HL-60 (cell line): ENCODE results near the gene MYG1.
A peak's percentile ranks its signal among the peaks of the same experiment; 100 is the strongest.

Experiments used
- DNase-seq, 2 experiments: peaks; one replicate each; pipeline ENCODE4 v3.0.0-alpha.2; 2010 to 2020; ENCODE audit warnings: low read depth in 1 of 2, low spot score in 1 of 2
- H3K27ac ChIP-seq: fragments of 250-450 bp; sonication (Bioruptor Pico); replicated peaks from 2 replicates; pipeline ENCODE4 v1.5.1; 2020; ENCODE audit warnings: mild to moderate bottlenecking, moderate library complexity
- H3K27me3 ChIP-seq: fragments of 250-450 bp; sonication (Bioruptor Pico); 2 replicates; pipeline ENCODE4 v1.5.1; 2021; ENCODE audit warnings: mild to moderate bottlenecking, moderate library complexity; ENCODE audit not compliant: insufficient read depth, poor library complexity, severe bottlenecking
- H3K4me3 ChIP-seq: replicated peaks from 2 replicates; pipeline ENCODE4 v1.5.1; 2011; ENCODE audit warnings: mild to moderate bottlenecking, control low read depth, low read length; ENCODE audit not compliant: insufficient read depth
- GABPA ChIP-seq: IDR thresholded peaks from 2 replicates; pipeline ENCODE4 v1.6.1; 2012; ENCODE audit warnings: low read depth
- POLR2AphosphoS5 ChIP-seq: IDR thresholded peaks from 2 replicates; pipeline ENCODE4 v1.6.1; 2012; ENCODE audit warnings: low read depth
- SPI1 ChIP-seq: IDR thresholded peaks from 2 replicates; pipeline ENCODE4 v1.6.1; 2012; ENCODE audit warnings: low read depth, mild to moderate bottlenecking, borderline replicate concordance
- TF ChIP-seq, protein P1 (sequence below): IDR thresholded peaks from one replicate; pipeline ENCODE4 v1.5.1; 2011; ENCODE audit warnings: low read length, control low read depth, inconsistent platforms; ENCODE audit not compliant: insufficient read depth
- TF ChIP-seq, protein P2 (sequence below): IDR thresholded peaks from 2 replicates; pipeline ENCODE4 v1.6.1; 2012; ENCODE audit warnings: low read depth; ENCODE audit not compliant: insufficient replicate concordance

The MYG1 gene

DNA sequence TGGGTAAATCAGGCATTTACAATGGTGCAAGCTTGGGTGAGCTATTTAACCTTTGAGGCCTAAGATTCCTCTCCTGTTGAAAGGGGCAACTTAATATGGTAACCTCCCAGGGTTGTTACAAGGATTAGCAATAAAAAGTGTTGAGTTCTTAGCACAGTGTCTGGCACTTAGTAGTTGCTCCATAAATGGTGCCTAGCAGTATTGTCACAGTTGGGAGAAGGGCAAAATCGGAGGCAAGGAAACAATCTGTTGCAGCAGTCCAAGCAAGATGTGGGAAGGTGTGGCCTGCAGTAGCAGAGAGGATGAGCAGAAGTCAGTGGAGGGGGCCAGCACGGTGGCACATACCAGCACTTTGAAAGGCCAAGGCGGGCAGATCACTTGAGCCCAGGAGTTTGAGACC is 44.0 kb downstream of the MYG1 start:
- DNase-seq = no peak
- Histone ChIP-seq H3K27ac (no peak overlapping the region), H3K27me3 (peaks cover 2% of the 10 kb centered on the region), H3K4me3 (no peak overlapping the region)
- TF ChIP-seq, protein P1, sequence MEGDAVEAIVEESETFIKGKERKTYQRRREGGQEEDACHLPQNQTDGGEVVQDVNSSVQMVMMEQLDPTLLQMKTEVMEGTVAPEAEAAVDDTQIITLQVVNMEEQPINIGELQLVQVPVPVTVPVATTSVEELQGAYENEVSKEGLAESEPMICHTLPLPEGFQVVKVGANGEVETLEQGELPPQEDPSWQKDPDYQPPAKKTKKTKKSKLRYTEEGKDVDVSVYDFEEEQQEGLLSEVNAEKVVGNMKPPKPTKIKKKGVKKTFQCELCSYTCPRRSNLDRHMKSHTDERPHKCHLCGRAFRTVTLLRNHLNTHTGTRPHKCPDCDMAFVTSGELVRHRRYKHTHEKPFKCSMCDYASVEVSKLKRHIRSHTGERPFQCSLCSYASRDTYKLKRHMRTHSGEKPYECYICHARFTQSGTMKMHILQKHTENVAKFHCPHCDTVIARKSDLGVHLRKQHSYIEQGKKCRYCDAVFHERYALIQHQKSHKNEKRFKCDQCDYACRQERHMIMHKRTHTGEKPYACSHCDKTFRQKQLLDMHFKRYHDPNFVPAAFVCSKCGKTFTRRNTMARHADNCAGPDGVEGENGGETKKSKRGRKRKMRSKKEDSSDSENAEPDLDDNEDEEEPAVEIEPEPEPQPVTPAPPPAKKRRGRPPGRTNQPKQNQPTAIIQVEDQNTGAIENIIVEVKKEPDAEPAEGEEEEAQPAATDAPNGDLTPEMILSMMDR = no peak
- TF ChIP-seq, protein P2, sequence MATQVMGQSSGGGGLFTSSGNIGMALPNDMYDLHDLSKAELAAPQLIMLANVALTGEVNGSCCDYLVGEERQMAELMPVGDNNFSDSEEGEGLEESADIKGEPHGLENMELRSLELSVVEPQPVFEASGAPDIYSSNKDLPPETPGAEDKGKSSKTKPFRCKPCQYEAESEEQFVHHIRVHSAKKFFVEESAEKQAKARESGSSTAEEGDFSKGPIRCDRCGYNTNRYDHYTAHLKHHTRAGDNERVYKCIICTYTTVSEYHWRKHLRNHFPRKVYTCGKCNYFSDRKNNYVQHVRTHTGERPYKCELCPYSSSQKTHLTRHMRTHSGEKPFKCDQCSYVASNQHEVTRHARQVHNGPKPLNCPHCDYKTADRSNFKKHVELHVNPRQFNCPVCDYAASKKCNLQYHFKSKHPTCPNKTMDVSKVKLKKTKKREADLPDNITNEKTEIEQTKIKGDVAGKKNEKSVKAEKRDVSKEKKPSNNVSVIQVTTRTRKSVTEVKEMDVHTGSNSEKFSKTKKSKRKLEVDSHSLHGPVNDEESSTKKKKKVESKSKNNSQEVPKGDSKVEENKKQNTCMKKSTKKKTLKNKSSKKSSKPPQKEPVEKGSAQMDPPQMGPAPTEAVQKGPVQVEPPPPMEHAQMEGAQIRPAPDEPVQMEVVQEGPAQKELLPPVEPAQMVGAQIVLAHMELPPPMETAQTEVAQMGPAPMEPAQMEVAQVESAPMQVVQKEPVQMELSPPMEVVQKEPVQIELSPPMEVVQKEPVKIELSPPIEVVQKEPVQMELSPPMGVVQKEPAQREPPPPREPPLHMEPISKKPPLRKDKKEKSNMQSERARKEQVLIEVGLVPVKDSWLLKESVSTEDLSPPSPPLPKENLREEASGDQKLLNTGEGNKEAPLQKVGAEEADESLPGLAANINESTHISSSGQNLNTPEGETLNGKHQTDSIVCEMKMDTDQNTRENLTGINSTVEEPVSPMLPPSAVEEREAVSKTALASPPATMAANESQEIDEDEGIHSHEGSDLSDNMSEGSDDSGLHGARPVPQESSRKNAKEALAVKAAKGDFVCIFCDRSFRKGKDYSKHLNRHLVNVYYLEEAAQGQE = no peak
- TF ChIP-seq POLR2AphosphoS5 (no peak), SPI1 (no peak), GABPA (no peak)

DNA sequence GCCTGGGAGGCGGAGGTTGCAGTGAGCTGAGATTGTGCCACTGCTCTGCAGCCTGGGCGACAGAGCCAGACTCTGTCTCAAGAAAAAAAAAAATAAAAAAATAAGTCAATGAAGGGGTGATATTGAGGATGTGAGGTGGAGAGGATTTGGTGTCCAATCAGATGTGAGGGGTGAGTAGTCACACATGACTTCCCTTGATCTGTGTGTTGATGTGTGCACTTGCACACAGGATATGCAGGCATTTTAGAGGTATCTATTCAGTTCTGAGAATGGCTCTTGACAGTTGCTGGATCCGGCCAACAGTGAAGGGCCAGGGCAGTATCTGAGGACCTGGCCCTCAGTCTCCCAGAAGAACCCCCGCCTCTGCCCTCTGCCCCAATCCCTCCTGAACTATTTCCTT is 44.5 kb downstream of the MYG1 start:
- no peak for DNase-seq
- Histone ChIP-seq H3K27me3 (no peaks in the 10 kb centered on the region), H3K4me3 (no peak overlapping the region), H3K27ac (no peak overlapping the region)
- TF ChIP-seq, protein P2 = no peak

DNA sequence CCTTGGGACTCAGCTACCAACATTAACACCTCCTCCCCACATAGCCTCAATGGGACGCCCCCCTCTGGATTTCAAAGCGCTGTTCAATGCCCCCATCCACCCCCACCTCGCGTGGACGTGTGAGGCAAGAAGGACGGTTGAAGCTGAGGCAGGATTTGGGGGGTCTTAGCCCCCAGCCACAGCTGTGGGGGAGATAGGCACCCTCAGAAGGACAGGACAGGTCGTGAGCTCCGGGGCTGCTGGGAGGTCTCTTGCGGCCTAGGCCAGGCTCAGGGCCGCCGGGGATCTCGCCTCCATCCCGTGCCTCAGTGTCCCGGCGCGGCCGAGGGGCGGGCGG is 45.0 kb downstream of the MYG1 start:
- DNase-seq = no peak
- TF ChIP-seq, protein P2 = no peak
- H3K4me3 ChIP-seq = peak overlapping the region; percentile 45
- H3K27me3 ChIP-seq = no peaks in the 10 kb centered on the region
- H3K27ac ChIP-seq = no peak overlapping the region

DNA sequence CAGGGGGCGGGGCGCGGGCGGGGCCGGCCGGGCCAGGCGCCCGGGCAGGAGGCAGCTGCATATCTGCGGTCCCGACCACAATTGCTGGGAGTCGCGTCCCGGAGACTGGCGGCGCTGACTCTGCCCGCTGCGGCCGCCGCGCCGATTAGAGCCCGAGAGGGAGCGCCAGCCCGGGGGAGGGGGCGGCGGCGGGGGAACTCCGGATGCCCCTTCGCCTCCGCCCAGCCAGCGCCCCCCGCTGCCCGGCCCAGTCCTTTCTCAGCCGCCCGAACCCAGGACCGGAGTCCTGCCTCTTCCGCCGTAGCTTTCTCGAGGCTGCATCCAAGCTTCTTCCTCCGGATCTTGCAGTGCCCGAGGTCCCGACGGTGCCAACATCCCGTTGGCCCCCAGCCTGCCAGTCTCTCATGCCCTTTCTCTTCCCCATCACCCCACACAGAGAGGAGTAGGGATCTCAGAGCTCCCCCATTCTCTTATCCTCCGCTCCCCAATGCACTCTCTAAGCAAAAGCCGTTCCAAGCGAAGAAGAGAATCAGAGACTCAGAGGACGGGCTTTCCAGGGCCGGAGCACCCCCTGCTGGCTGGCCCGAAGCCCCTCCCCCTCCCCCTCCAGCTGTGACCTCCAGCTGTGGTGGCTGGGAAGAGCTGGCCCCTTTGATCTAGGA is 45.5 kb downstream of the MYG1 start:
- DNase-seq = peak in 1 of 2 experiments; percentile 73
- no peaks in the 10 kb centered on the region for H3K27me3 ChIP-seq
- TF ChIP-seq, protein P1 = peak; percentile 24
- no peak for TF ChIP-seq GABPA
- H3K27ac ChIP-seq = no peak overlapping the region
- H3K4me3 ChIP-seq = peak overlapping the region; percentile 45
